PFSK-1 (cell line): ENCODE measurements around the gene NELFB.

Experiments used
- FOXP2 ChIP-seq: optimal IDR thresholded peaks from 2 replicates; pipeline ENCODE3; 2011; ENCODE audit warnings: borderline replicate concordance, control low read depth, inconsistent platforms; ENCODE audit not compliant: insufficient read depth; ENCODE audit errors: extremely low read length, extremely low read depth
- POLR2AphosphoS5 ChIP-seq: IDR thresholded peaks from 2 replicates; pipeline ENCODE4 v1.6.1; 2012; ENCODE audit warnings: low read depth, mild to moderate bottlenecking, control low read depth, low read length, moderate library complexity
- REST ChIP-seq, 2 experiments: IDR thresholded peaks; 2 replicates each; pipeline versions ENCODE4 v1.6.1 to v1.8.0; 2011 to 2012; ENCODE audit warnings: low read depth in 2 of 2, low read length in 2 of 2, control low read depth in 1 of 2, inconsistent platforms in 1 of 2, mild to moderate bottlenecking in 1 of 2, moderate library complexity in 1 of 2; ENCODE audit not compliant: insufficient read depth in 1 of 2
- SIN3A ChIP-seq: IDR thresholded peaks from 2 replicates; pipeline ENCODE4 v1.6.1; 2012; ENCODE audit warnings: mild to moderate bottlenecking, low read length, moderate library complexity, borderline replicate concordance; ENCODE audit not compliant: insufficient read depth
- TAF1 ChIP-seq: IDR thresholded peaks from 2 replicates; pipeline ENCODE4 v1.6.1; 2012; ENCODE audit warnings: low read length, control low read depth, borderline replicate concordance; ENCODE audit not compliant: insufficient read depth

The NELFB gene

GRCh38 chr9:137311986-137312851 lies 57.1 kb downstream of the NELFB start:
- TF ChIP-seq FOXP2: no peak
- TF ChIP-seq SIN3A: no peak
- no peak for TF ChIP-seq POLR2AphosphoS5
- no peak for TF ChIP-seq TAF1
- TF ChIP-seq REST (IDR thresholded peaks at IDR 0.05; ENCODE audit: insufficient read depth in 1 of 2, low read depth in 2 of 2, low read length in 2 of 2): no peak

- no peak for TF ChIP-seq POLR2AphosphoS5
- TF ChIP-seq TAF1: no peak
- no peak for TF ChIP-seq FOXP2
- TF ChIP-seq REST (IDR thresholded peaks at IDR 0.05; ENCODE audit: insufficient read depth in 1 of 2, low read depth in 2 of 2, low read length in 2 of 2): no peak
- TF ChIP-seq SIN3A: no peak
These were observed 57.8 kb downstream of the NELFB start for GRCh38 chr9:137312852-137313325.

- TF ChIP-seq FOXP2 (no peak), REST (IDR thresholded peaks at IDR 0.05; ENCODE audit: insufficient read depth in 1 of 2, low read depth in 2 of 2, low read length in 2 of 2) (no peak), POLR2AphosphoS5 (no peak), TAF1 (no peak), SIN3A (no peak)
These were observed 58.3 kb downstream of the NELFB start for GRCh38 chr9:137313326-137313936.

GRCh38 chr9:137313956-137314560 lies 58.9 kb downstream of the NELFB start:
- TF ChIP-seq TAF1 (no peak), POLR2AphosphoS5 (no peak), FOXP2 (no peak), SIN3A (no peak), REST (IDR thresholded peaks at IDR 0.05; ENCODE audit: insufficient read depth in 1 of 2, low read depth in 2 of 2, low read length in 2 of 2) (no peak)
